Lower leg skin (tissue), 3 donors: ENCODE measurements around the gene TBC1D26.
"Not testable (repeated sequence)": the region's sequence is repeated elsewhere in the genome, so short reads cannot be mapped to it uniquely, and the experiment has no call there.

ENCODE experiments used
- CTCF ChIP-seq, 3 donors: fragments of 450-650 bp; IDR thresholded peaks; one replicate each; pipeline ENCODE4 v1.5.1; 2016; ENCODE audit warnings: antibody characterized with exemption in 3 of 3, mild to moderate bottlenecking in 3 of 3, moderate library complexity in 2 of 3
- POLR2A ChIP-seq, 2 donors: fragments of 450-650 bp; IDR thresholded peaks; one replicate each; pipeline ENCODE4 v1.6.1; 2016 to 2017; ENCODE audit warnings: antibody characterized with exemption in 2 of 2, mild to moderate bottlenecking in 1 of 2, moderate library complexity in 1 of 2

GRCh38 chr17:15770679-15771078 lies 38.6 kb downstream of the TBC1D26 start:
- not testable (repeated sequence) for TF ChIP-seq POLR2A, CTCF (IDR thresholded peaks at IDR 0.05)
